H1 (cell line): Measurements from ENCODE around the gene AP1G2. TPM values are rescaled to one million over a fixed set of nuclear protein-coding genes. Genes with fewer than 3 reads are reported as not detected.
A peak's percentile ranks its signal among the peaks of the same experiment; 100 is the strongest.

ENCODE experiments used
- ATF3 ChIP-seq: IDR thresholded peaks from 2 replicates; pipeline ENCODE4 v1.6.1; 2011; ENCODE audit warnings: low read depth, mild to moderate bottlenecking, low read length; ENCODE audit not compliant: insufficient read depth
- CBX5 ChIP-seq: fragments of 300-800, 300-1000 bp; sonication (generic); IDR thresholded peaks from 2 replicates; pipeline ENCODE4 v1.7.1; 2016; ENCODE audit warnings: antibody characterized with exemption, low read length, low read depth
- CBX8 ChIP-seq: fragments of 300-800, 300-1000 bp; sonication (generic); IDR thresholded peaks from 2 replicates; pipeline ENCODE4 v1.7.1; 2016; ENCODE audit warnings: low read depth, low read length, borderline replicate concordance
- CEBPB ChIP-seq: IDR thresholded peaks from 2 replicates; pipeline ENCODE4 v1.6.1; 2012; ENCODE audit warnings: low read depth, low read length
- CHD1 ChIP-seq: IDR thresholded peaks from 2 replicates; pipeline ENCODE4 v1.6.1; 2012; ENCODE audit warnings: low read depth, low read length, improper control_type of control experiment
- EZH2 ChIP-seq: fragments of 200-600 bp; sonication (generic); IDR thresholded peaks from 2 replicates; pipeline ENCODE4 v1.7.1; 2012; ENCODE audit warnings: low read depth, mild to moderate bottlenecking, moderate library complexity, low read length, inconsistent platforms; ENCODE audit not compliant: severe bottlenecking
- GTF2F1 ChIP-seq: IDR thresholded peaks from 2 replicates; pipeline ENCODE4 v1.6.1; 2012; ENCODE audit warnings: low read depth, low read length, improper control_type of control experiment, borderline replicate concordance
- HDAC6 ChIP-seq: IDR thresholded peaks from one replicate; pipeline ENCODE4 v1.7.1; 2012; ENCODE audit warnings: low read depth, mild to moderate bottlenecking, inconsistent platforms, low read length, moderate library complexity
- MAX ChIP-seq: IDR thresholded peaks from 2 replicates; pipeline ENCODE4 v1.6.1; 2012; ENCODE audit warnings: inconsistent platforms
- NRF1 ChIP-seq: IDR thresholded peaks from 2 replicates; pipeline ENCODE4 v1.6.1; 2011; ENCODE audit warnings: mild to moderate bottlenecking, low read depth, low read length, improper control_type of control experiment
- POU5F1 ChIP-seq: IDR thresholded peaks from 2 replicates; pipeline ENCODE4 v1.6.1; 2011; ENCODE audit warnings: low read depth, mild to moderate bottlenecking, low read length, moderate library complexity
- RNF2 ChIP-seq: fragments of 200-900, 300-1000 bp; sonication (generic); IDR thresholded peaks from 2 replicates; pipeline ENCODE4 v1.7.1; 2016; ENCODE audit warnings: borderline replicate concordance, low read depth, mild to moderate bottlenecking, antibody characterized with exemption, low read length; ENCODE audit not compliant: poor library complexity, severe bottlenecking; ENCODE audit errors: missing control alignments
- SAP30 ChIP-seq: fragments of 300-600 bp; sonication (generic); IDR thresholded peaks from 2 replicates; pipeline ENCODE4 v1.7.1; 2012; ENCODE audit warnings: low read length, moderate library complexity, mild to moderate bottlenecking, inconsistent platforms; ENCODE audit not compliant: insufficient read depth, insufficient replicate concordance
- SIN3A ChIP-seq, 2 experiments: IDR thresholded peaks in 1 of 2; conservative IDR thresholded peaks in 1 of 2; 2 replicates each; pipeline ENCODE4 v1.6.1; 2011 to 2012; ENCODE audit warnings: low read length in 2 of 2, improper control_type of control experiment in 1 of 2, low read depth in 1 of 2, mild to moderate bottlenecking in 1 of 2
- SIRT6 ChIP-seq: IDR thresholded peaks from one replicate; pipeline ENCODE4 v1.7.1; 2012; ENCODE audit warnings: low read length, inconsistent platforms
- SP2 ChIP-seq: IDR thresholded peaks from 2 replicates; pipeline ENCODE4 v1.6.1; 2012; ENCODE audit warnings: mild to moderate bottlenecking, low read length, inconsistent platforms
- SRF ChIP-seq: IDR thresholded peaks from 2 replicates; pipeline ENCODE4 v1.6.1; 2011; ENCODE audit warnings: mild to moderate bottlenecking, low read depth, low read length, moderate library complexity
- SUZ12 ChIP-seq: fragments of 200-600 bp; sonication (generic); IDR thresholded peaks from 2 replicates; pipeline ENCODE4 v1.6.1; 2012; ENCODE audit warnings: mild to moderate bottlenecking, inconsistent platforms, low read length, moderate library complexity, mixed read lengths
- TAF7 ChIP-seq: optimal IDR thresholded peaks from 2 replicates; pipeline ENCODE3; 2011; ENCODE audit warnings: low read depth, mild to moderate bottlenecking, inconsistent platforms, low read length, moderate library complexity, borderline replicate concordance
- TBP ChIP-seq: IDR thresholded peaks from 2 replicates; pipeline ENCODE4 v1.6.1; 2011; ENCODE audit warnings: low read depth, low read length, improper control_type of control experiment
- TCF12 ChIP-seq: IDR thresholded peaks from 2 replicates; pipeline ENCODE4 v1.6.1; 2011; ENCODE audit warnings: low read depth, mild to moderate bottlenecking, low read length
- TEAD4 ChIP-seq: IDR thresholded peaks from 2 replicates; pipeline ENCODE4 v1.6.1; 2012; ENCODE audit warnings: low read depth, low read length, inconsistent platforms, mixed read lengths
- YY1 ChIP-seq: IDR thresholded peaks from 2 replicates; pipeline ENCODE4 v1.6.1; 2011; ENCODE audit warnings: low read depth, mild to moderate bottlenecking, low read length
- polyA plus RNA-seq, 7 experiments: library from polyadenylated mRNA; depleted of rRNA in 3 of 7; stranded (reverse) in 5 of 7; unstranded in 2 of 7; fragments of >200 nt in 5 of 7; fragments of 200-250 nt in 2 of 7; gene quantifications; 1 replicate in 5 of 7; 2 replicates in 1 of 7; 4 replicates in 1 of 7; pipeline versions ENCODE4 v1.2.1 to v1.2.3, GENCODE V29; 2011 to 2013; ENCODE audit warnings: missing spikeins in 2 of 7, mixed read lengths in 2 of 7
- total RNA-seq: library from RNA; stranded (reverse); fragmentation: NEBNext Ultra II Directional; extraction: Animal tissue kit (Norgen Biotek cat#: 25700); gene quantifications from 2 replicates; pipeline ENCODE4 v1.2.1, GENCODE V29; 2021

The AP1G2 gene
- total and polyA plus RNA-seq, 2 of the 8 experiments (the other 6 are each of a cell fraction or from before 2014, with no cell fraction given), result 70.9 to 134 TPM

GRCh38 chr14:23544511-23545447 lies 22.8 kb downstream of the AP1G2 start (continued):
- 0 out of 2 replicates have a peak, but pooled peaks have one; percentile 28 for TF ChIP-seq CEBPB
- TF ChIP-seq POU5F1, result no peak
- TF ChIP-seq TAF7, result no peak
- TF ChIP-seq CBX8, result no peak
- TF ChIP-seq ATF3, result no peak
- no peak for TF ChIP-seq SRF
- no peak for TF ChIP-seq SAP30
- no peak for TF ChIP-seq RNF2
- TF ChIP-seq SUZ12, result no peak
- no peak for TF ChIP-seq EZH2
- 0 out of 2 replicates have a peak, but pooled peaks have one; percentile 30 for TF ChIP-seq TCF12
- no peak for TF ChIP-seq CBX5
- no peak for TF ChIP-seq NRF1
- no peak for TF ChIP-seq SP2
- no peak for TF ChIP-seq TBP
- TF ChIP-seq SIRT6, result no peak
- peak; percentile 81 for TF ChIP-seq YY1
- peak; percentile 77 for TF ChIP-seq MAX
- TF ChIP-seq GTF2F1, result no peak
- no peak for TF ChIP-seq CHD1
- TF ChIP-seq HDAC6, result no peak
- 0 out of 4 replicates have a peak, but pooled peaks of 1 of the 2 experiments have one; percentile 33 for TF ChIP-seq SIN3A (conservative IDR thresholded peaks at IDR 0.05 in 1 of 2, IDR thresholded peaks at IDR 0.05 in 1 of 2; ENCODE audit: low read depth in 1 of 2, low read length in 2 of 2)
- TF ChIP-seq TEAD4, result no peak
